ENCODE data around the gene MVB12B.

DNA sequence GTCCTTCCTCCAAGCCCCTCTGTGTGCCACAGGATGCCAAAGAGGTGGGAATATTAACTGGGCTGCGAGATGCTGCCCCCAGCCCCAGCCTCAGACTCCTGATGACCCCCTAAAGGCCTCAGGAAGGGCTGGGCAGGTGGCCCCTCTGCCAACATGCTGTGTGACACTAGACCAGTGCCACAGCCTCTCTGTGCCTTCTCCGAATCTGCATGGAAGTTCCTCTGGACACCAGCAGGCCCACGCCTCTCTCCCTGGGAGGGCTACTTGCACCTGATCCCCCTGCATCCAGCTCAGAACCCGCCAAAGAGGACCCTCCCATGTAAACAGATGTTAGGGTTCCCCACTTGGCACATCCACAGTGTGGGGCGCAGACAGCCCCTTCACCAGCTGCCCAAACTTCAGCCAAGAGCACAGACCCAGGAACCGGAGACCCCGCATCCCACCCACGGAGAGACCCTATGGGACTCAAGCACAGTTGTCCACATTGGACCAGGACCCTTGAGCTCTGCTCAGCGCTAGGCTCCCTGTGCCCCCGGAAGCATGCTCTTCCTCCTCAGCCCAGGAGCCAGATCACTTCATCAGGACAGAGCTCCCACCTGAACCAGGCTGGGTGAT is 195.5 kb downstream of the MVB12B start:
- TF ChIP-seq CTCF (IDR thresholded peaks at IDR 0.05) (no peak), POLR2A (IDR thresholded peaks at IDR 0.05) (no peak)
